ENCODE data around the gene EDAR.

GRCh38 chr2:109029490-109030201 is 40.6 kb upstream of the EDAR start:
- no peak for TF ChIP-seq CTCF (IDR thresholded peaks at IDR 0.05; ENCODE audit: insufficient read depth, low read length)
- TF ChIP-seq POLR2AphosphoS5 (IDR thresholded peaks at IDR 0.05; ENCODE audit: low read depth), result no peak
- TF ChIP-seq SPI1 (IDR thresholded peaks at IDR 0.05; ENCODE audit: borderline replicate concordance, low read depth), result no peak
- no peak for TF ChIP-seq REST (IDR thresholded peaks at IDR 0.05; ENCODE audit: insufficient replicate concordance, low read depth)
